ENCODE results near the gene BTNL3.

DNA sequence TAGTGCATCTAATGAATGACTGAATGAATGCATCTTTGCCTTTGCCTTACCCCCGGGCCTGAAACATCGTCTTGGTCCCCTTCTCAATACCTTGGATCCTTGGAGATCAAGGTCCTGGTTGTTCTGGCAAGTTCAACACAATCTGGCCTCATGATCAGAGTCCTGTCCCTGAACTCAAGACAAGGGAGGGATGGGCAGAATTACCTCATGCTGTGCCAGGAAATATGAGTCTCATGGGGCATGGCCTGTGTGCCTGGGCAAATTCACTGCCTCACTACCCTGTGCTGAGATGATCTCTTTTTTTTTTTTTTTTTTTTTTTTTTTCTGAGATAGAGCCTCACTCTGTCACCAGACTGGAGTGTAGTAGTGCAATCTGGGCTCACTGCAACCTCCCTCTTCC, 630 bp upstream of the BTNL3 start:
- TF ChIP-seq ZNF2 (tag by site-specific recombination; IDR thresholded peaks at IDR 0.05) (no peak), ZFP37 (tag by site-specific recombination; IDR thresholded peaks at IDR 0.05) (no peak), CTCF (tag by site-specific recombination; IDR thresholded peaks at IDR 0.05) (no peak), ZNF10 (tag by site-specific recombination; IDR thresholded peaks at IDR 0.05) (no peak)
